Dermis microvascular lymphatic vessel endothelial cell (primary cell): ENCODE data around the gene MLIP. TPM values are rescaled to one million over a fixed set of nuclear protein-coding genes. Genes with fewer than 3 reads are reported as not detected.
A peak's percentile ranks its signal among the peaks of the same experiment; 100 is the strongest.

Experiments
- DNase-seq, 2 donors: peaks; one replicate each; pipeline versions ENCODE4 v3.0.0 to v3.0.0-alpha.2; 2010; ENCODE audit warnings: low read depth in 2 of 2
- total RNA-seq: library from RNA; depleted of rRNA; stranded (reverse); fragments of >200 nt; gene quantifications from 2 replicates; pipeline ENCODE4 v1.2.1, GENCODE V29; 2014

Gene MLIP
- total RNA-seq, 1 donor from 2014 or later = 2.6 TPM

DNA sequence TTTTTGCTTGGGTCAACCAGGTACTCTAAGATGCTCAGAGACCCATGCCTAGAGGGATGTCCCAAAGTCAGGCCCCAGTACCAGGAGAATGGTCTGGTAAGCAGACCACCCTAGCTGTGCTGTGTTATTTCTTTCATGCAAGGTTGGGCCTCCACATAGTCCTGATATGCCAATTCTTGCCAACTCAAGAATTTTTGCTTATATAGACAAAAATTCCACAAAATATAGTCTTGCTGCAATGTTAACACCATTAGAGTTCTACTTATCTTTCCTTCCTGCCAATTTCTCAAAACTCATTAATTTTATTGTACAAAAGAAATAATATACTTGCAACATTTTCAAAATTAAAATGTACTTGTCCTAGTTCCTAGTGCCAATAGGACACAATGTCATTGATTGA is 163.1 kb downstream of the MLIP start:
- DNase-seq = no peak

DNA sequence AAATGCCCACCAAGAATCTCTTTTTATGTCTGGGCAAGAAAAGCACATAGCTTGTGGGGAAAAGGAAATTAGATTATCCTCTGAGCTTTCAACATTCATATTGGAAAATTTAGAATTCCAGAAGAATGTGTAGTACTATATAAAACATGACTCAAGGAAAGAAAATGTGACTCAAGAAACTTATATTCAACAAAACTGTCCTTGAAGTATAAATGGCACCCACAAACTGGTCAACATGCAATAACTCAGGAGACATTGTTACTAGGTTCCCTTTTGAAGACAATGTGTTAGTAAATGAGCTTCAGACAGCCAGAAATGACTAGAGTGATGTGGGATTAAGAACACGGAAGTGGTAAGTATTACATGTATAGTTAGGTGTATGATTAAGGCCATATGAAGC is 170.9 kb downstream of the MLIP start:
- DNase-seq = no peak

DNA sequence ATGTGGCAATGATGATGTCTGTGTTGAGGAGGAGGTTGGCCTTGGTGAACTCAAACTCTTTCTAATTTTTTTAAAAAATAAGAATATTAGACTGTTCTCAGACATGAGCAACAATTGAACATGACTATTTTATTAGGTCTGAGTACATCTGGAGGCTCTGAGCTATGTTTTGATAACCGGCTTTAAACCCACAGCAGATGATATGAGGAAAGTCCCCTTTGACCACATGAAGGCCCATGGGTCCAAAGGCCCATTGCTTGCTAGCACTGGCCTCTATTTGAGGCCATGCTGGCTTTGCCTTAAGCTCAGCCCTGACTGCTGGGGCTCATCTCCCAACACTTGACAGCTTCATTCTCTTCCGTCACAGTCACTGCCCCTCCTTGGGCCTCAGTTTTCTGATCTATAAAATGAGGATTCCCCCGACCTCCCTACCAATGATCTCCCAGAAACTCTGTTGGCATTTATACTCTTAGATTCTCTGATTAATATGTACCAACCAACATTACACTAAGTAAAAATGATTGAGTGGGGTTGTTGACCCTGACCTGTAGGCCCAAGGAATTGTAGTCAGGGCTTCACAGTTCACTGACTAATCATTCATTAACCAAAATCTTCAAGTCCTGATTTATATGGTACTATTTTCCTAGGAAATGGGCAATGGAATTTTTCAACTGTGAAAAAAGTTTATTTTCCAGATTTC is 173.1 kb downstream of the MLIP start:
- no peak for DNase-seq

GRCh38 chr6:54285595-54285994 is 174.4 kb downstream of the MLIP start:
- no peak for DNase-seq

GRCh38 chr6:54286141-54286540 is 174.9 kb downstream of the MLIP start:
- no peak for DNase-seq

DNA sequence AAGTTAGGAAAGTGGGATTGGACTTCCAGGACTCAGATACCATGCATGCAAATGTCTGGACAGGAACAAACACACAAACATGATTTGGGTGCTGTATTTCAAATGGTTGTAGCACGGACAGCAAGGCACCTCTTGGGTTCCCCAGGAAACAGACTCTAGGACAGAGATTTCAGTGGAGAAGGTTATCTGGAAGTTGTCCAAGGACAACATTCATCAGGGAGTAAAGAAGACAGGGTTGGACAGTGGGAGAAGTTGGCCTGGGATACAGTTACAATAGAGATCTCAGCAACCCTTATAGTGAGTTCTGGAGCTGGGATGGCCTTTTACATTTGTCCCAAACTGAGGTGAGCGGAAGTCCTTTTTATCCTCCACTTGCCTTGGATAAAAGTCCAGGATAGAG is 177.2 kb downstream of the MLIP start:
- peak in 1 of 2 donors; percentile 7 for DNase-seq

- DNase-seq = no peak
Measured at GRCh38 chr6:54289426-54289825, 178.2 kb downstream of the MLIP start.

- DNase-seq = peak in 1 of 2 donors; percentile 97
Measured at GRCh38 chr6:54291146-54291545, 179.9 kb downstream of the MLIP start.

- peak in 1 of 2 donors; percentile 89 for DNase-seq
Measured at GRCh38 chr6:54291738-54292137, 180.5 kb downstream of the MLIP start.

DNA sequence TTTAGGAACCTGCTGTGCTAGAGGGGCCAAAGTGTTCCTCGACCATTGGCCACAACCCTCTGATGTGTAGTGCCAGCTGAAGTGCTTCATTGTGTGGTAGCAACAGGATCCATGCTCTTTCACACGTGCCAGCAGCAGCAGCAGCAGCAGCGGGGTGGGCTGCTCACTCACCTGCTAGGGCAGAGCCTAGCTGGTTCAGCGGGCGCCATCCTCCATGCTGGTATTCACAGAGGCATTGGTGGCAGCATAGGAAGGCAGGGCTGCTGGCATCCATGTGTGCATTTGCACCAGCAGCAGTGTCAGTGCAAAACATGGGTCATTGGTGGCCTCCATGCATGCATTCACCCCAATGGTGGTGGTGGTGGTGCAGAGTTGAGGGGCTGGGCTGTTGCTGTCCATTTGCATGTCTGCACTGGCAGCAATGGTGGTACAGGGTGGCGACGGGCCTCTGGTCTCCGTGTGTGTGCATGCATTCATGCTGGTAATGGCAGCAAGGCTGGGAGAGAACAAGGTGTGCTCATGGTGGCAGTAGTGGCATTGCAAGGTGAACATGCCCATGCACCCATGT is 183.8 kb downstream of the MLIP start:
- no peak for DNase-seq

DNA sequence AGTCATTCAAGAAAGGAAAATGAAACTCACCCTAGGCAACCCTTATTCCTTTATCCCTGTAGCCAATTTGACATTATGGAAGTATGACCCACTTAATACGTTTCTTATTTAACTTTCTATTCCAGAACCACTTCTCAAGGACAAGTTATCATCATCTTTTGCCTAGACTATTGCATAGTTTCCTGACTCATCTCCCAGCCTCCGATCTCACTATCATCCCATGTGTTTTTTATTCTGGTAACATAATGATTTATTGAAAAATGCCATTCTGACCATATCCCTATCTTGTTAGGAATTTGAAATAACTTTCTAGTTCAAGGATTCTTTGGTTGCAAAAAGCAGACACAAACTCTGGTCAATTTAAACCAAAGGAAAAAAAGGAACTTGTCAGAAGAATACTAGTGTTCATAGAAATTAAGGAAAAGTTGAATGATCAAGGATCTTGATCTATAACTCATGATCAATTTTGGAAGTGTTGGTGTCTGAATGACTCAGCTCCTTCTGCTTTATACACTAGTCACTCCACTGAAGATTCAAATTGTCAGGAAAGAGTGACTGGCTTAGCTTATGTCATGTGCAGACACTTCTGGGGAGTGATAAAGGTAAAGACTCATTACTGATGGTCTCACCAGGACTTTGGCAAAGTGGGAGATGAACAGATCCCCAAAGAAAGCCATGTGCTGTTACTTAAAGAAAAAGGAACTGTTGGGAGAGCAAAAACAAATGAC is 188.5 kb downstream of the MLIP start:
- no peak for DNase-seq

DNA sequence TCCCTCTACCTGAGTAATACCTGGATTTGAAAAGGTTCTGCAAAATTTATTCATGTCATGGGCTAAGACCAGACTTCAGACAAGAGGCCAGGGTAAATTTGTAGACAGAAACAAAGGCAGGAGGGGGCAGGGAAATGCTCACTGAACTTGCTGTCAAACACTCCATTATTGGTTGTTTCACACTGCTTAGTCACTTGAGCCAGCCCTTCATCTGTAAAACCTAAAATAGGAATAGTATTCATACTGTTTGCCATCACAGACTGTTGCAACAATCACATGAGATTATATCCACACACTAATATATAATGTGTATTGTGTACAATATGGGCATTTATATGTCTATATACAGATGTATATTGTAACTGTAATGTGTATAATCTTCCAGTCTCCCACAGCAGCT is 190.5 kb downstream of the MLIP start:
- DNase-seq = no peak

GRCh38 chr6:54307439-54307910 is 196.2 kb downstream of the MLIP start:
- peak in 1 of 2 donors; percentile 21 for DNase-seq

DNA sequence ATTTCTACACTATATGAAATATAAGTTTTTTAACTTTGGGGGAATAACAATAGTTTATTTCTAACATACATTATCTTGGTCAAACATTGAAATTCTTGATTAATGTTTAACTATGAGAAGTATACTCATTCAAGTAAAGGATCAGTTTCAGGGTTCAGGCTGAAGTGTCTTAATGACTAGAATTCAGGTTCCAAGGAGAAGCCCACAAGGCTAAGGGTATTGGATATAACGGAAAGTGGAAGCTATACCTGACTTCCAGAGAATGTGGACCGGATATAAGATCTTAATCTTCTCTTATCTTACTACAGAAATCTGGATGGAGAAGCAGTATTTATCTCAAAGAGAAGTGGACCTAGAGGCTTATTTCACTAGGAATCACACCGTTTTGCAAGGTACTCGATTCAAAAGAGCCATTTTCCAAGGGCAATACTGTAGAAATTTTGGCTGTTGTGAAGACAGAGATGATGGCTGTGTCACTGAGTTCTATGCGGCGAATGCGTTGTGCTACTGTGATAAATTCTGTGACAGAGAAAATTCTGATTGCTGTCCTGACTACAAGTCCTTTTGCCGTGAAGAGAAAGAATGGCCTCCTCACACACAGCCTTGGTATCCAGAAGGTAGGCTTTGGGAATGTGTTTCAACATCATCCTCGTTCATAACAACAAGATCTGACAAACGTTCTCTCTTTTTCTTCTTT is 197.2 kb downstream of the MLIP start, which contains the start of gene TINAG:
Gene TINAG, plus strand, starts transcription at position 153 of the 697 bp plus-strand sequence. Its CDS starts 110 bp downstream, at position 263.
- no peak for DNase-seq

- DNase-seq = no peak
Measured at GRCh38 chr6:54308986-54309315, 197.7 kb downstream of the MLIP start.

- DNase-seq = no peak
Measured at GRCh38 chr6:54310377-54311152, 199.3 kb downstream of the MLIP start.

DNA sequence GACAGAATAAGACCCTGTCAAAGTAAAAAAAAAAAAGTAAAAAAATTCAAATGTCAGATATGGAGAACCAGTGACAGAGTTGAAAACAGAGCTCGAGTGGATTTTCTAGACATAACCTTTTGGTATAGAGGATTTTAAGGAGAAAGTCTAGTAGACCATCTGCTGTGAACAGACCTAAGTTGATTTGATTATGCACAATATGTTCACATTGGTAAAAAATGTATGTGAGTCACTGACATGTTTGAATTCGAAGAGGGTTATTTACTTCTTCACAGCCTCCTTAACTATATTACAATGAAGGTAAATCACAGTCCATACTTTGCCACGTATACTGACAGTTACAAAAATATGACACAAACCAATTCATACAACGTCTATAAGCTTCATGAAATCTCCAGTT is 204.4 kb downstream of the MLIP start:
- no peak for DNase-seq
